DOHH2 (cell line): Measurements from ENCODE around the gene MTMR10.

Experiments
- CTCF ChIP-seq: fragments of 200-600 bp; sonication (generic); IDR thresholded peaks from one replicate; pipeline ENCODE4 v1.5.1; 2014; ENCODE audit warnings: antibody characterized with exemption, mild to moderate bottlenecking, low read depth, low read length; ENCODE audit not compliant: poor library complexity, severe bottlenecking
- EZH2phosphoT487 ChIP-seq: fragments of 200-600 bp; sonication (generic); IDR thresholded peaks from 2 replicates; pipeline ENCODE4 v1.6.1; 2017; ENCODE audit warnings: borderline replicate concordance, mild to moderate bottlenecking, antibody characterized with exemption, low read length, moderate library complexity, mixed read lengths

- TF ChIP-seq EZH2phosphoT487, result no peak
- no peak for TF ChIP-seq CTCF
These were observed 35.0 kb downstream of the MTMR10 start for GRCh38 chr15:30956216-30957124.
